K562 (cell line): ENCODE results near the gene SPATS2L. TPM values are rescaled to one million over a fixed set of nuclear protein-coding genes. Genes with fewer than 3 reads are reported as not detected.
A peak's percentile ranks its signal among the peaks of the same experiment; 100 is the strongest.

ENCODE experiments used
- ATAC-seq: fragments of 200-7000 bp; cut with Tn5 transposase; 3 replicates; pipeline ENCODE4 v1.9.1; 2020; ENCODE audit warnings: moderate library complexity
- BruUV-seq: library from RNA; stranded (reverse); fragments of 400-500 nt; replicated peaks from 2 replicates; lab custom pipeline; 2021; lab: Mats Ljungman, UMichigan
- CTCF ChIA-PET: fragments of 300-600 bp; formaldehyde crosslinking; extraction: SDS; loops from one replicate; lab custom pipeline; 2021; ENCODE audit warnings: low intra/inter-chr PET ratio; lab: Yijun Ruan, JAX
- POLR2A ChIA-PET: fragments of 300-600, 350-650 bp; sonication (Branson Sonifier 250); formaldehyde crosslinking; extraction: SDS; loops from one replicate; lab custom pipeline; 2021; ENCODE audit warnings: antibody characterized with exemption, inconsistent platforms; lab: Yijun Ruan, JAX
- DNase-seq, 4 experiments: peaks; one replicate each; pipeline versions ENCODE4 v3.0.0 to v3.0.0-alpha.2; 2011 to 2018; ENCODE audit warnings: low spot score in 3 of 4, mixed read lengths in 3 of 4; ENCODE audit errors: extremely low read depth in 1 of 4
- FAIRE-seq: peaks from 2 replicates; lab custom pipeline; 2011; peaks lifted over from hg19 to GRCh38; lab: Jason Lieb, UNC
- H2AFZ ChIP-seq: 2 replicates; pipeline ENCODE4 v1.6.0; 2011; ENCODE audit warnings: low read depth, low read length, control low read depth, inconsistent platforms
- H3K27ac ChIP-seq: fragments of 200-600 bp; 3 replicates; pipeline ENCODE4 v1.8.0; 2011; ENCODE audit warnings: low read depth, mild to moderate bottlenecking, control low read depth, inconsistent platforms, low read length, moderate library complexity, mixed read lengths; ENCODE audit errors: extremely low read depth
- H3K27me3 ChIP-seq, 2 experiments: fragments of 300-600 bp in 1 of 2; 2 replicates in 1 of 2; 3 replicates in 1 of 2; pipeline versions ENCODE4 v1.6.0 to v1.8.0; 2011; ENCODE audit warnings: inconsistent platforms in 2 of 2, low read length in 2 of 2, mild to moderate bottlenecking in 1 of 2, mixed read lengths in 1 of 2, moderate library complexity in 1 of 2; ENCODE audit not compliant: control insufficient read depth in 2 of 2, insufficient read depth in 2 of 2
- H3K36me3 ChIP-seq: fragments of 300-600 bp; 3 replicates; pipeline ENCODE4 v1.8.0; 2011; ENCODE audit warnings: mild to moderate bottlenecking, low read length, inconsistent platforms; ENCODE audit not compliant: control insufficient read depth, insufficient read depth
- H3K4me1 ChIP-seq, 2 experiments: fragments of 200-600 bp in 1 of 2; replicated peaks in 1 of 2; 2 replicates in 1 of 2; 3 replicates in 1 of 2; pipeline versions ENCODE4 v1.5.1 to v1.8.0; 2011; ENCODE audit warnings: inconsistent platforms in 2 of 2, low read length in 2 of 2, mild to moderate bottlenecking in 1 of 2, mixed read lengths in 1 of 2, moderate library complexity in 1 of 2; ENCODE audit not compliant: control insufficient read depth in 2 of 2, insufficient read depth in 2 of 2
- H3K4me2 ChIP-seq: 2 replicates; pipeline ENCODE4 v1.6.1; 2011; ENCODE audit warnings: low read length, control low read depth, inconsistent platforms, mixed read lengths; ENCODE audit not compliant: insufficient read depth
- H3K4me3 ChIP-seq: fragments of 200-600 bp; sonication (generic), shearing (Covaris generic); 2 replicates; pipeline ENCODE4 v1.5.1; 2016; ENCODE audit warnings: control low read depth, inconsistent platforms
- H3K79me2 ChIP-seq: fragments of 200-600 bp; 3 replicates; pipeline ENCODE4 v1.8.0; 2011; ENCODE audit warnings: low read length, inconsistent platforms; ENCODE audit not compliant: control insufficient read depth, insufficient read depth
- H3K9ac ChIP-seq, 2 experiments: 2 replicates each; pipeline versions ENCODE4 v1.6.0 to v1.6.1; 2011; ENCODE audit warnings: low read depth in 2 of 2, low read length in 2 of 2, control low read depth in 1 of 2, inconsistent platforms in 1 of 2, mild to moderate bottlenecking in 1 of 2, mixed read lengths in 1 of 2; ENCODE audit not compliant: insufficient read depth in 1 of 2
- H3K9me1 ChIP-seq: one replicate; pipeline ENCODE4 v1.6.0; 2011; ENCODE audit warnings: inconsistent platforms, mild to moderate bottlenecking, low read length, moderate library complexity; ENCODE audit not compliant: control insufficient read depth, insufficient read depth
- H3K9me3 ChIP-seq: replicated peaks from 2 replicates; pipeline ENCODE4 v1.5.1; 2011; ENCODE audit warnings: low read depth, low read length, inconsistent platforms; ENCODE audit not compliant: control insufficient read depth, insufficient read depth
- H4K20me1 ChIP-seq: replicated peaks from 2 replicates; pipeline ENCODE4 v1.6.1; 2011; ENCODE audit warnings: low read length, inconsistent platforms, mixed read lengths; ENCODE audit not compliant: control insufficient read depth, insufficient read depth
- ADNP ChIP-seq: fragments of 200-800 bp; sonication (Bioruptor generic); IDR thresholded peaks from 2 replicates; pipeline ENCODE4 v1.6.1; 2016; ENCODE audit warnings: missing genetic modification characterization, missing compliant biosample characterization
- ATF3 ChIP-seq, 2 experiments: fragments of 450-650 bp in 1 of 2; sonication (generic) in 1 of 2; formaldehyde crosslinking in 1 of 2; IDR thresholded peaks in 1 of 2; conservative IDR thresholded peaks in 1 of 2; 2 replicates each; pipeline versions ENCODE4 v1.6.1 to v1.8.1; 2016 to 2023; ENCODE audit warnings: mild to moderate bottlenecking in 2 of 2, moderate library complexity in 2 of 2, inconsistent platforms in 1 of 2, missing genetic modification reagents in 1 of 2
- HDAC2 ChIP-seq: fragments of 450-650 bp; IDR thresholded peaks from 2 replicates; pipeline ENCODE4 v1.6.1; 2016; ENCODE audit warnings: mild to moderate bottlenecking
- KHSRP ChIP-seq: fragments of 450-650 bp; IDR thresholded peaks from 2 replicates; pipeline ENCODE4 v1.6.1; 2017
- MEIS2 ChIP-seq: fragments of 450-650 bp; IDR thresholded peaks from 2 replicates; pipeline ENCODE4 v1.6.1; 2014; ENCODE audit warnings: mild to moderate bottlenecking; ENCODE audit not compliant: partially characterized antibody
- PRDM10 ChIP-seq: fragments of 450-650 bp; IDR thresholded peaks from 2 replicates; pipeline ENCODE4 v1.6.1; 2018; ENCODE audit not compliant: partially characterized antibody
- SMARCC2 ChIP-seq: fragments of 450-650 bp; IDR thresholded peaks from 2 replicates; pipeline ENCODE4 v1.6.1; 2017; ENCODE audit warnings: antibody characterized with exemption, moderate library complexity, mild to moderate bottlenecking, low read depth
- ZFP36 ChIP-seq: fragments of 150-350 bp; IDR thresholded peaks from 2 replicates; pipeline ENCODE4 v1.6.1; 2018; ENCODE audit warnings: low read length, low read depth; ENCODE audit not compliant: partially characterized antibody
- ZNF224 ChIP-seq: sonication (generic); formaldehyde crosslinking; IDR thresholded peaks from 2 replicates; pipeline ENCODE4 v1.8.0; 2022; ENCODE audit warnings: mild to moderate bottlenecking, missing genetic modification reagents
- WGBS: fragments of 100-300 bp; shearing (Covaris generic); methylation state at CpG from one replicate; pipeline ENCODE4 v1.1.6; 2016; ENCODE audit warnings: low coverage, mixed read lengths; ENCODE audit not compliant: insufficient coverage; ENCODE audit errors: missing lambda C conversion rate; 5-methylcytosine and 5-hydroxymethylcytosine counted together
- in situ Hi-C: fragments of 300-500 bp; cut with MboI; formaldehyde crosslinking; loops from 4 replicates; pipeline ENCODE4 v1.15.0; 2018; ENCODE audit warnings: inconsistent platforms, mixed read lengths
- intact Hi-C: fragments of 100-400 bp; cut with micrococcal nuclease; formaldehyde crosslinking; loops from 2 replicates; pipeline ENCODE4 v1.14.2; 2022
- polyA plus RNA-seq, 8 experiments: library from polyadenylated mRNA; depleted of rRNA in 4 of 8; stranded (reverse) in 5 of 8; unstranded in 3 of 8; fragments of >200 nt; fragmentation: Nextera tagmentation in 2 of 8; fragmentation: Illumina TruSeq in 1 of 8; extraction: Ambion mirVana in 2 of 8; extraction: Trizol in 1 of 8; gene quantifications; 2 replicates each; pipeline versions ENCODE4 v1.2.1 to v1.2.3, GENCODE V29; 2011 to 2014; ENCODE audit warnings: inconsistent platforms in 1 of 8, missing spikeins in 1 of 8
- total RNA-seq, 7 experiments: library from RNA; depleted of rRNA in 6 of 7; stranded (reverse); fragments of >200 nt in 6 of 7; fragmentation: Illumina TruSeq in 2 of 7; extraction: Trizol in 2 of 7; gene quantifications; 2 replicates each; pipeline versions ENCODE4 v1.2.1 to v1.2.3, GENCODE V29; 2011 to 2021; ENCODE audit warnings: low replicate concordance in 1 of 7

SPATS2L gene
- total and polyA plus RNA-seq, 9 of the 15 experiments (the other 6 are each of a cell fraction or from before 2014, with no cell fraction given), result 11.3 to 41.5 (median 24.9) TPM

GRCh38 chr2:200356857-200357384 lies 50.4 kb downstream of the SPATS2L start:
- Histone ChIP-seq H3K4me1 (peaks cover 0 to 4% of the 10 kb centered on the region in 2 experiments; a peak in 3 of 5 replicates), H3K4me3 (no peak overlapping the region), H2AFZ (no peak overlapping the region), H3K9ac (no peak overlapping the region), H3K79me2 (no peaks in the 10 kb centered on the region), H3K9me3 (no peaks in the 10 kb centered on the region), H3K4me2 (no peak overlapping the region), H3K27me3 (no peaks in the 10 kb centered on the region), H3K27ac (no peak overlapping the region), H3K36me3 (no peaks in the 10 kb centered on the region), H4K20me1 (no peaks in the 10 kb centered on the region), H3K9me1 (no peaks in the 10 kb centered on the region)
- FAIRE-seq, result no peak
- POLR2A ChIA-PET, result no interaction called here
- no TSS peak for BruUV-seq
- intact Hi-C loops, result no loop called here
- ATAC-seq, result no peak
- 38% methylated on average over 1 of the region's 1 CpG for WGBS
- in situ Hi-C loops, result no loop called here
- CTCF ChIA-PET, result no interaction called here
- no peak for DNase-seq
- TF ChIP-seq ZFP36 (no peak), HDAC2 (no peak), KHSRP (no peak), ADNP (tag) (no peak), ATF3 (IDR thresholded peaks at IDR 0.05) (no peak), ATF3 (CRISPR knock-in tag; conservative IDR thresholded peaks at IDR 0.05) (no peak), SMARCC2 (no peak), ZNF224 (CRISPR knock-in tag) (no peak), PRDM10 (no peak), MEIS2 (peak; percentile 30)
